CD4-positive, alpha-beta T cell treated with Interleukin-17A for 4 hours (primary cell): ENCODE measurements around the gene CLEC2D.
A peak's percentile ranks its signal among the peaks of the same experiment; 100 is the strongest.
"Not testable (repeated sequence)": the region's sequence is repeated elsewhere in the genome, so short reads cannot be mapped to it uniquely, and the experiment has no call there.

Source experiments
- DNase-seq: peaks from one replicate; pipeline ENCODE4 v3.0.0-alpha.2; 2020; ENCODE audit warnings: mixed read lengths

CLEC2D gene

GRCh38 chr12:9661720-9662119 lies 7.8 kb upstream of the CLEC2D start:
- DNase-seq, result no peak

GRCh38 chr12:9662488-9662887 lies 7.0 kb upstream of the CLEC2D start:
- peak; percentile 30 for DNase-seq

GRCh38 chr12:9667403-9668160 lies 1.9 kb upstream of the CLEC2D start:
- DNase-seq, result no peak

GRCh38 chr12:9668161-9669018 lies 1.1 kb upstream of the CLEC2D start:
- no peak for DNase-seq

- peak; percentile 7 for DNase-seq
These were observed 540 bp upstream of the CLEC2D start for GRCh38 chr12:9669019-9669326.

- DNase-seq, result not testable (repeated sequence)
These were observed 2.8 kb downstream of the CLEC2D start for GRCh38 chr12:9672340-9672739.

GRCh38 chr12:9673404-9674225 lies 4.1 kb downstream of the CLEC2D start:
- peak; percentile 75 for DNase-seq

GRCh38 chr12:9674226-9674590 lies 4.7 kb downstream of the CLEC2D start:
- peak; percentile 59 for DNase-seq

GRCh38 chr12:9682508-9682907 lies 13.0 kb downstream of the CLEC2D start:
- not testable (repeated sequence) for DNase-seq

- not testable (repeated sequence) for DNase-seq
These were observed 13.4 kb downstream of the CLEC2D start for GRCh38 chr12:9682949-9683348.

- DNase-seq, result not testable (repeated sequence)
These were observed 15.9 kb downstream of the CLEC2D start for GRCh38 chr12:9685366-9685765.

- DNase-seq, result no peak
These were observed 16.4 kb downstream of the CLEC2D start for GRCh38 chr12:9685915-9686314.

GRCh38 chr12:9687228-9687627 lies 17.7 kb downstream of the CLEC2D start:
- DNase-seq, result no peak

- no peak for DNase-seq
These were observed 23.4 kb downstream of the CLEC2D start for GRCh38 chr12:9692909-9693308.

- DNase-seq, result no peak
These were observed 24.7 kb downstream of the CLEC2D start for GRCh38 chr12:9694241-9694640.

- DNase-seq, result not testable (repeated sequence)
These were observed 25.6 kb downstream of the CLEC2D start for GRCh38 chr12:9695150-9695549.

GRCh38 chr12:9695661-9696060 lies 26.1 kb downstream of the CLEC2D start:
- DNase-seq, result not testable (repeated sequence)

- DNase-seq, result no peak
These were observed 28.1 kb downstream of the CLEC2D start for GRCh38 chr12:9697619-9698018.

- no peak for DNase-seq
These were observed 29.2 kb downstream of the CLEC2D start for GRCh38 chr12:9698681-9699080.

- no peak for DNase-seq
These were observed 29.9 kb downstream of the CLEC2D start for GRCh38 chr12:9699269-9699897.

- DNase-seq, result no peak
These were observed 30.5 kb downstream of the CLEC2D start for GRCh38 chr12:9699898-9700605.

- DNase-seq, result no peak
These were observed 31.1 kb downstream of the CLEC2D start for GRCh38 chr12:9700606-9700956.
